HG03045 (cell line): Measurements from ENCODE around the gene FSTL3.
A peak's percentile ranks its signal among the peaks of the same experiment; 100 is the strongest.
"Not testable (repeated sequence)": the region's sequence is repeated elsewhere in the genome, so short reads cannot be mapped to it uniquely, and the experiment has no call there.

Experiments
- ATAC-seq: cut with Tn5 transposase; IDR thresholded peaks from one replicate; pipeline ENCODE4 v1.9.1; 2021; ENCODE audit warnings: mild to moderate bottlenecking, moderate library complexity; ENCODE audit not compliant: unreplicated experiment

Gene FSTL3

GRCh38 chr19:676339-677105 is at the start of gene FSTL3:
FSTL3 (plus strand) TSS chr19:676392; CDS start chr19:676424, 32 bp downstream.
- ATAC-seq: no peak

GRCh38 chr19:626566-626965 is 49.6 kb upstream of the FSTL3 start:
- ATAC-seq: not testable (repeated sequence)

- ATAC-seq: no peak
Measured at GRCh38 chr19:628168-628567, 48.0 kb upstream of the FSTL3 start.

- ATAC-seq: not testable (repeated sequence)
Measured at GRCh38 chr19:629515-629914, 46.7 kb upstream of the FSTL3 start.

GRCh38 chr19:629961-630714 is 46.1 kb upstream of the FSTL3 start:
- ATAC-seq: no peak

GRCh38 chr19:632579-633067 is 43.6 kb upstream of the FSTL3 start:
- peak; percentile 26 for ATAC-seq

DNA sequence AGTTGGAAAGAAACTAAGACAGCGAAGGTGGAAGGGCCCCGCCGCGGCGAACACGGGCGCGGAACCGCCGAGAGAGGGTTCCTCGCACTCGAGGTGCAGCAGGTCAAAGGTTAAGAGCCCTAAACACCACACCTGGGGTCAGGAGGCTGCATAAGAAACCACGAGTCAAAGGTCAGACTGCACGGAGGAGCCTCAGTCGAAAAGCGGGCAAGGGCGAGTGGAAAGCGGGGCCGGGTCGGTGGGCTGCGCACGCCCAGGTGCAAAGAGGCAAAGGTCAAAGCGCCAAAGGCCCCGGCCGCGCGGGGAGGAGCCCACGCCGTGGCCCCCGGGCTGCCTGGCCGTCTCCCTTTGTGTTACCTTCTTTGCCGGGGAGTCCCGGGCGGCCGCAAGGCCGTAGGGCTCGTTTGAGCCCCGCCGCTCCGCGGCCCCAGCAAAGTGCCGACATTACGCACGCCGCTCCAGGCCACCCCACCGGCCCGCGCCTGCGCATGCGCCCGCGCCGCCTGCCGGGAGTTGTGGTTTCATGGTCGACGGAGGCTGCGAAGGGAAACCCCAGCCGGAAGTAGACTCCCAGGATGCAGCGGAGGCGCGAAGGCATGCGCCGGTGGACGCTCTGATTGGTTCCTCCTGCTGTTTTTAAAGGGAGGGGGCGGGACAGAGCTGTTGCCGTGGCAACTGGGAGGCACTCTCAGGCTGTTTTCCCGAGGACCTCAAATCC is 43.0 kb upstream of the FSTL3 start, which contains the start of gene POLRMT:
Gene POLRMT (minus strand): TSS at position 470 of the 718 bp plus-strand sequence. CDS start 25 bp downstream, at position 445.
- peak; percentile 81 for ATAC-seq

GRCh38 chr19:633786-634639 is 42.2 kb upstream of the FSTL3 start:
- ATAC-seq: no peak

DNA sequence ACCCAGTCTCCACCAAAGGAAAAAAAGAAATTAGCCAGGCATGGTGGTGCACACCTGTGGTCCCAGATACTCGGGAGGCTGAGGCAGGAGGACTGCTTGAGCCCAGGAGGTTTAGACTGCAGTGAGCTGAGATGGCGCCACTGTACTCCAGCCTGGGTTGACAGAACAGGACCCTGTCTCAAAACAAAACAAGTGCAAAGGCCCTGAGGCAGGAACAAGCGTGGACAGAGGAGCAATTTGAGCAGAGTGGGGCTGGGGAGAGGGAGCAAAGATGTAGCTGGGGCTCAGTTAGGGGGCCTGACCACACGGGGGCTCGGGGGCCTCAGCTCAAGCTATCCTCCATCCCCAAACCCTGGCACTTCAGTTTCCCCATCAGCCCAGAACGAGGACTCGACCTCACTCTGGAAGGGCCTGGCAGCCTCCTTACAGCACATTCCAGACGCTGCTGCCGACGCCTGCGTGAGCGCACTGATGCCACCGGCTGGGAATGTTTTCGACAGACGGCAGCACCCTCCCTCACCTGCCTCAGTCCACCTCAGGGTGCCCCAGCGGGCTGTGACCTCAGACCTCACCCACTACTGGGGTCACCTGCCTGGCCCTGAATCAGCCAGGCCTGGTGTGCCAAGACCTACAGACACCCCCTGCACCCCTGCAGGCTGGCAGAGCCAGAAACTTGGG is 41.1 kb upstream of the FSTL3 start:
- no peak for ATAC-seq

DNA sequence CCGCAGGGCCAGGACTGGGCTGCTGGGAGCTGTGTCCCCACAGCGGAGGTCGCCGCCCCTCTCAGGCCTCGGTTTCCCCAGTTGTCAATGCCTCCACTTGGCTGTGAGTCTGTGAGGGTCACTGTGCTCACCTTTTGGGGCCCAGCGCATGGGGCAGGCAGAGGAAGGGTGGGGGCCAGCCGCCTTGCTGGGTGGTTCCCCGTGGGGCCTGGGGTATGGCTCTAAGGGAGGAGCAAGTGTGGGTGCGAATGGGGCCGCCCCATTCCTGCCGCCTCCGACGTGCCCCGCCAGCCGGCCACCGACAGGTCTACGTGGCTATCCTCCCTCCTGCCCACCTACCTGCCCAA is 37.3 kb upstream of the FSTL3 start:
- no peak for ATAC-seq

- ATAC-seq: peak; percentile 57
Measured at GRCh38 chr19:639253-640160, 36.7 kb upstream of the FSTL3 start, which contains the start of gene FGF22. FGF22 (plus strand) TSS chr19:639879; CDS start chr19:639926, 47 bp downstream.

- ATAC-seq: no peak
Measured at GRCh38 chr19:640161-640558, 36.0 kb upstream of the FSTL3 start.

- no peak for ATAC-seq
Measured at GRCh38 chr19:640606-641189, 35.5 kb upstream of the FSTL3 start.

- ATAC-seq: no peak
Measured at GRCh38 chr19:641702-642101, 34.5 kb upstream of the FSTL3 start.

- ATAC-seq: no peak
Measured at GRCh38 chr19:642767-643727, 33.1 kb upstream of the FSTL3 start.

DNA sequence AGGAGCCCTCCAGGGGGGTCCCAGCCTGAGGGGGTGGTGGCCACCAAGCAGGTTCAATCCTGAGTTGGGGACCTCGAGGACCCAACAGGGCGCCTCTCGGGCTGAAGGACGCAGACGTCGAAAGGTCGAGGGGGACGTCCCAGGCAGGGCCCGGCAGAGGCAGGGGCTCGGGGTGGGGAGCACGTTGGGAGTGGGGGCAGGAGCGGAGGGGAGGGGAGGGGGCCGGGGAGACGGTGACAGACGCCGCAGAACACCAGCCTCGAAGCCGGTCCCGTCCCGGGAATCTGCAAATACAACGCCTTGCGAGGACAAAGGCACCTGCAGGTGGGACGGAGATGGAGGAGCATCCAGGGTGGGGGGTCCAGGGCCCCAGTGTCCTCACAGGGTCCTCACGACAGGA is 32.5 kb upstream of the FSTL3 start:
- no peak for ATAC-seq

- no peak for ATAC-seq
Measured at GRCh38 chr19:644363-644762, 31.8 kb upstream of the FSTL3 start.
